ENCODE data around the gene MLEC. TPM values are rescaled to one million over a fixed set of nuclear protein-coding genes. Genes with fewer than 3 reads are reported as not detected.
"Not testable (repeated sequence)": the region's sequence is repeated elsewhere in the genome, so short reads cannot be mapped to it uniquely, and the experiment has no call there.

The MLEC gene
- total RNA-seq, 2 experiments from 2014 or later: 64.5 to 76.1 TPM

DNA sequence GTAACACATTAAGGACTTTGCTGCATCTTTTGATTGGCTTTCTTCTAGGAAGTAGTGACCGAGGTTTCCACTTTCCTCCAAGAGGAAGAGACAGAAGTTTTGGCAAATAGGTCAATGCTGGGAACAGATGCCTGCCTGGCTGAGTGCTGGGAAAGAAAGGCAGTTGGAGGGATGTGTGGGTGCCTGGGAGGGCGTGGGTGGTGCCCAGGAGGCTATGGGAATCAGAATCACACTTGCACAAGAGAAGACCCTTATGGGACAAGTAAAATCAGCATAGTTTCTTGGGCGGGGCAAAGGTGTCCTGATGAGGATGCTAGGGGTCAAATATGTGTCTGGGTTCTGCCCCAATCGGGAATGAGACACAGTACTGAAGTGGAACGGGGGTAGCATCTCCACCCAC, 37.8 kb downstream of the MLEC start:
- POLR2A ChIA-PET: no interaction called here
- peak overlapping the region; percentile 96 for H3K4me3 Mint-ChIP-seq
- no peaks in the 10 kb centered on the region for H3K9me3 Mint-ChIP-seq
- H3K27ac Mint-ChIP-seq: peak overlapping the region; percentile 17
- DNase-seq (no peak), ATAC-seq (ENCODE audit: low read depth) (no peak)
- peaks cover 23% of the 10 kb centered on the region for H3K36me3 Mint-ChIP-seq
- H3K27me3 Mint-ChIP-seq: no peaks in the 10 kb centered on the region
- H3K4me1 Mint-ChIP-seq: peaks cover 18% of the 10 kb centered on the region

DNA sequence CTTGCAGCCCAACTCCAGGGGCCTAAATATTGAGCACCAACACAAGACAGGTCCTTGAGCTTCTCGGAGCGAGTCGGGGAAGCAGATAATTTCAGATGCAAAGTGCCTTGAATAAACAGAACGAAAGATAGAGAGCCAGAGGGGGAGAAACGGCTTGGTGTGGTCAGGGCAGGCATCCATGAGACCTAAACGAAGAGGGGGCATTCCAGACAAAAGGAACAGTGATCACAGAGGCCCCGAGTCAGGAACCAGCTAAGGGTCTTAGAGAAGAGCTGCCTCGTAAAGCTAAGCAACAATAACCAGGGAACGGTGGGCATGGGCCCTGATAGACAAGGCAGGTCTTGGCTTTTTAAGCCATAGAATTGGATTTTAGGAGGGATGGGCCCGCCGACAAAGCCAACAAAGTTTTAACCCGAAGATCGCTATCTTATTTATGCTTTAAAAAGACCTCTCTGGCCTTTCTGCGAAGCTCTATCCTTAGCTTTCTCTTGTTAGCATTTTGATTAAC, 38.3 kb downstream of the MLEC start:
- no peaks in the 10 kb centered on the region for H3K27me3 Mint-ChIP-seq
- H3K4me3 Mint-ChIP-seq: peak overlapping the region; percentile 96
- H3K4me1 Mint-ChIP-seq: peaks cover 18% of the 10 kb centered on the region
- POLR2A ChIA-PET: interaction anchor here (1.0 kb wide), 1 partner anchor 10 kb away, joined by 3 read pairs; no protein-coding TSS in a partner anchor
- H3K36me3 Mint-ChIP-seq: peaks cover 24% of the 10 kb centered on the region
- ATAC-seq (ENCODE audit: low read depth) (no peak), DNase-seq (no peak)
- H3K27ac Mint-ChIP-seq: no peak overlapping the region
- no peaks in the 10 kb centered on the region for H3K9me3 Mint-ChIP-seq

DNA sequence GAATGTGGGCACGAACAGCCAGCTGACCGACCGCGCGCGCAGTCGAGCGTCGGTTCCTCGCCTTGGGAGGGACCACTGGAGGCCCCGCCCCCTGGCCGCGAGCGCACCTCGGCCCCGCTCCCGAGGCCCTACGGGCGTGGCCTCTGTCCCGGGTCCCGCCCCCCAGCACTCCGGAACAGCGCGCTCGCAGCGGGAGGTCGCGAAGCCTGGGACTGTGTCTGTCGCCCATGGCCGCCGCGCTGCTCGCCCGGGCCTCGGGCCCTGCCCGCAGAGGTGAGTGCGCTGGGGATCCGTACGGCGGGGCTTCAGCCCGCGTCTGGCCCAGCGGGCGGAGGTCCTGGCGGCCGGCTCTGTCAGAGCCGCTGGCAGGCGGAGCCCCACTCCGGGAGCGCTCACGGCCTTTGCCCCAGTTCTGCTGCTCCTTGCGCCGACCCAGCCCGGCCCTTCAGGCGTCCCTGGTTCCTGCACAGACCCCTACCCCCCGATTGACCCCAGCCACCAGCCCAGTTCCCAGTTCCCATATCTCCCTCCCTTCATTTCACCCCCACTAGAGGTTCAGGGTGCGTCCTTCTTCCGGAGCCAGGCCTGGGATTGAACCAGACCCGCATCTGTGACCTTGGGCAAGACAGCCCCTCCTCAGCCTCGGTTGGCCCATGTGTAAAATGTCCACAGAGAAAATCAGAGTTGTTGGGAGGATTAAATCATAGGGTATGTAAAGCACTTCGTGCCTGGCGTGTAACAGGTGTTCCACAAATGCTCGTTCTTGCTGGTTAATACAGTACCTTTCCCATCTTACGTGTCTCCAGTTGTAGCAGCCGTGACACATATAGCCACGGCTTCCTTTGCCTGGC, 38.9 kb downstream of the MLEC start, which contains the start of gene ACADS:
Gene ACADS (plus strand): TSS at position 168 of the 851 bp plus-strand sequence. CDS start 60 bp downstream, at position 228.
- H3K27ac Mint-ChIP-seq: peak within 1 kb of the TSS; percentile 83
- POLR2A ChIA-PET: interaction anchor here (1.0 kb wide), 1 partner anchor 11 kb away, joined by 3 read pairs; no protein-coding TSS in a partner anchor
- peaks cover 24% of the 10 kb centered on the region for H3K36me3 Mint-ChIP-seq
- H3K9me3 Mint-ChIP-seq: no peaks in the 10 kb centered on the region
- H3K4me3 Mint-ChIP-seq: peak within 1 kb of the TSS; percentile 96
- DNase-seq (peak; percentile 96), ATAC-seq (ENCODE audit: low read depth) (peak; percentile 100)
- no peaks in the 10 kb centered on the region for H3K27me3 Mint-ChIP-seq
- peaks cover 15% of the 10 kb centered on the region for H3K4me1 Mint-ChIP-seq

DNA sequence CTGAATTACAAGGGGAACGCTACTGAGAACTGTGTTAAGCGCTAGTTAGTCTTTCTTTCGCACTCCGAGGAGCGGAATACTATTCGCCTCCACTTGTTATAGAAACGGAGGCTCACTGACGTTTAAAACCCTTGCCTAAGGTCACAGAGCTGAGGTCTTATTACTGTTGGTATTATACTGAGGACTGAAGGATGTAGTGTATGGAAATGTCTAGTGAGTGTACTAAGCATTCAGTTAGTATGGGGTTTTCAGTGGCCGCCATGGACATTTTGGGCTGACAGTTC, 39.5 kb downstream of the MLEC start:
- Mint-ChIP-seq H3K27me3 (no peaks in the 10 kb centered on the region), H3K4me1 (peaks cover 14% of the 10 kb centered on the region), H3K36me3 (peaks cover 20% of the 10 kb centered on the region), H3K4me3 (peak overlapping the region; percentile 96), H3K27ac (peak overlapping the region; percentile 83), H3K9me3 (no peaks in the 10 kb centered on the region)
- POLR2A ChIA-PET: no interaction called here
- DNase-seq (no peak), ATAC-seq (ENCODE audit: low read depth) (no peak)

DNA sequence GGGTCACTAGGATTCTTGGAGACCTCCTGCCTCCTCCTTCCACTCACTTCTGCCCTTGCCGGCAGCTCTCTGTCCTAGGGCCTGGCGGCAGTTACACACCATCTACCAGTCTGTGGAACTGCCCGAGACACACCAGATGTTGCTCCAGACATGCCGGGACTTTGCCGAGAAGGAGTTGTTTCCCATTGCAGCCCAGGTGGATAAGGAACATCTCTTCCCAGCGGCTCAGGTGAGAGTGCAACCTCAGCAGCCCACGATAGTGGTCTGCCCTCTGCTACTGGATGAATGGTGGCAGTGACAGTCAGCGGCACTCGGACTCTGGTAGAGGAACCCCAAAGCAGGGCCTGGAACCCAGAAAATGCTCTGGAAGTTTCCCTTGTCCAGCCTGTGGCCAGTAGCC, 40.0 kb downstream of the MLEC start:
- no peaks in the 10 kb centered on the region for H3K9me3 Mint-ChIP-seq
- no peak overlapping the region for H3K27ac Mint-ChIP-seq
- POLR2A ChIA-PET: no interaction called here
- peaks cover 20% of the 10 kb centered on the region for H3K36me3 Mint-ChIP-seq
- no peaks in the 10 kb centered on the region for H3K27me3 Mint-ChIP-seq
- DNase-seq (no peak), ATAC-seq (ENCODE audit: low read depth) (no peak)
- peaks cover 14% of the 10 kb centered on the region for H3K4me1 Mint-ChIP-seq
- no peak overlapping the region for H3K4me3 Mint-ChIP-seq

DNA sequence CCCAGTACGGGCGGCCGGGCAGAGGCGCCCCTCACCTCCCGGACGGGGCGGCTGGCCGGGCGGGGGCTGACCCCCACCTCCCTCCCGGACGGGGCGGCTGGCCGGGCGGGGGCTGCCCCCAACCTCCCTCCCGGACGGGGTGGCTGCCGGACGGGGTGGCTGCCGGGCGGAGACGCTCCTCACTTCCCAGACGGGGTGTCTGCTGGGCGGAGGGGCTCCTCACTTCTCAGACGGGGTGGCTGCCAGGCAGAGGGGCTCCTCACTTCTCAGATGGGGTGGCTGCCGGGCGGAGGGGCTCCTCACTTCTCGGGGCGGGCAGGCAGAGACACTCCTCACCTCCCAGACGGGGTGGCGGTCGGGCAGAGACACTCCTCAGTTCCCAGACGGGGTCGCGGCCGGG, 45.2 kb downstream of the MLEC start:
- POLR2A ChIA-PET; H3K4me1 Mint-ChIP-seq; H3K27ac Mint-ChIP-seq; H3K9me3 Mint-ChIP-seq; H3K27me3 Mint-ChIP-seq; ATAC-seq (ENCODE audit: low read depth); DNase-seq; H3K4me3 Mint-ChIP-seq: not testable (repeated sequence)
- H3K36me3 Mint-ChIP-seq: peaks cover 19% of the 10 kb centered on the region

DNA sequence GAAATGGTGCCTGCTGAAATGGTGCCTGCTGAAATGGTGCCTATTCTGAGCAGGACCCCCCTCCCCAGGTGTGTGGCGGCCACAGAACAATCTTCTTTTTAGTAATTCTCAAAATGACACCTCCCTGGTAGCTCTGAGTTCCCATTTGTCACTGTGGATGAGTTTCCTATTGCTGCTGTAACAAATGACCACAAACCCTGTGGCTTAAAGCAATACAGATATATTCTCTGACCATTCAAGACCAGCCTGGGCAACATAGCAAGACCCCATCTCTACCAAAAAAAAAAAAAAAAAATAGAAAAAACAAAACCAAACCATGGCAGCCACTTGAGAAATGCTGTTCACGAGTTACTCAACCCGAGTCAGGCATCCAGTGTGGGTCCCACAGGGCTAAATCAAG, 46.6 kb downstream of the MLEC start:
- Mint-ChIP-seq H3K4me1 (no peaks in the 10 kb centered on the region), H3K9me3 (no peaks in the 10 kb centered on the region), H3K27me3 (no peaks in the 10 kb centered on the region), H3K27ac (no peak overlapping the region), H3K36me3 (peaks cover 17% of the 10 kb centered on the region), H3K4me3 (no peak overlapping the region)
- ATAC-seq (ENCODE audit: low read depth): no peak
- POLR2A ChIA-PET: no interaction called here
- no peak for DNase-seq

DNA sequence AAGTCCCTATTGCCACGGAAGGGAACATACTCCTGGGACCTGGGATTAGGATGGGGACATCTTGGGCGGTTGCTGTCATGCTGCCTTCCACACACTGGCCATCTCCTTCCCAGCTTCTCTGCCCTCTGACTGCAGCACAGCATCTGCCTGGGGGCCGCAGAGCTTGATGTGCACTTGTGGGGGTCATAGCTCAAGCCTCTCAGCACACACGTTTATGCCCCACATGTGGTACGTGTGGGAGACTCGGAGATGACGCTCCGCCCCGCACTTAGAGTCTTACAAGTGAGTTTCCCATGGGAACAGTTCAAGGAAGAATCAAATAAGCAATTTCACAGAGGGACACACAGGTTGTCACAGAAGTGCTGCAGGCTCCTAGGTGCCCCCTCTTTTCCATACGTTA, 47.3 kb downstream of the MLEC start:
- Mint-ChIP-seq H3K4me1 (no peaks in the 10 kb centered on the region), H3K4me3 (no peak overlapping the region), H3K27me3 (no peaks in the 10 kb centered on the region), H3K9me3 (no peaks in the 10 kb centered on the region), H3K36me3 (peaks cover 17% of the 10 kb centered on the region), H3K27ac (no peak overlapping the region)
- DNase-seq (no peak), ATAC-seq (ENCODE audit: low read depth) (no peak)
- POLR2A ChIA-PET: no interaction called here

DNA sequence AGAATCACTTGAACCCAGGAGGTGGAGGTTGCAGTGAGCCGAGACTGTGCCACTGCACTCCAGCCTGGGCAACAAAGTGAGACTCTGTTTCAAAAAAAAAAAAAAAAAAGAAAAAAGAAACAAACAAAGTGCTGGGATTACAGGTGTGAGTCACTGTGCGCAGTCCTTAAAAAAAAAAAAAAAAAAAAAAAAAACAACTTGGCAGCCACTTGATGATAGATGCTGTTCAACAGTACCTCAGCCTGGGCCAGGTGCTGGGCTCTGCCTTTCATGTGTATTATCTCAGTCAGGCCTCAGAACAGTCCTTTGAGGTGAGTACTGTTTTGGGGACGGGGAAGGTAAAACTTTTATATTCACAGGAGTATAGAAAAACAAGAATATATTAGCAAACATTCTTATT, 48.2 kb downstream of the MLEC start:
- no peak overlapping the region for H3K27ac Mint-ChIP-seq
- H3K27me3 Mint-ChIP-seq: no peaks in the 10 kb centered on the region
- no peak for ATAC-seq (ENCODE audit: low read depth)
- no peaks in the 10 kb centered on the region for H3K9me3 Mint-ChIP-seq
- no peak overlapping the region for H3K4me3 Mint-ChIP-seq
- no peak for DNase-seq
- H3K4me1 Mint-ChIP-seq: no peaks in the 10 kb centered on the region
- POLR2A ChIA-PET: no interaction called here
- H3K36me3 Mint-ChIP-seq: peaks cover 11% of the 10 kb centered on the region

DNA sequence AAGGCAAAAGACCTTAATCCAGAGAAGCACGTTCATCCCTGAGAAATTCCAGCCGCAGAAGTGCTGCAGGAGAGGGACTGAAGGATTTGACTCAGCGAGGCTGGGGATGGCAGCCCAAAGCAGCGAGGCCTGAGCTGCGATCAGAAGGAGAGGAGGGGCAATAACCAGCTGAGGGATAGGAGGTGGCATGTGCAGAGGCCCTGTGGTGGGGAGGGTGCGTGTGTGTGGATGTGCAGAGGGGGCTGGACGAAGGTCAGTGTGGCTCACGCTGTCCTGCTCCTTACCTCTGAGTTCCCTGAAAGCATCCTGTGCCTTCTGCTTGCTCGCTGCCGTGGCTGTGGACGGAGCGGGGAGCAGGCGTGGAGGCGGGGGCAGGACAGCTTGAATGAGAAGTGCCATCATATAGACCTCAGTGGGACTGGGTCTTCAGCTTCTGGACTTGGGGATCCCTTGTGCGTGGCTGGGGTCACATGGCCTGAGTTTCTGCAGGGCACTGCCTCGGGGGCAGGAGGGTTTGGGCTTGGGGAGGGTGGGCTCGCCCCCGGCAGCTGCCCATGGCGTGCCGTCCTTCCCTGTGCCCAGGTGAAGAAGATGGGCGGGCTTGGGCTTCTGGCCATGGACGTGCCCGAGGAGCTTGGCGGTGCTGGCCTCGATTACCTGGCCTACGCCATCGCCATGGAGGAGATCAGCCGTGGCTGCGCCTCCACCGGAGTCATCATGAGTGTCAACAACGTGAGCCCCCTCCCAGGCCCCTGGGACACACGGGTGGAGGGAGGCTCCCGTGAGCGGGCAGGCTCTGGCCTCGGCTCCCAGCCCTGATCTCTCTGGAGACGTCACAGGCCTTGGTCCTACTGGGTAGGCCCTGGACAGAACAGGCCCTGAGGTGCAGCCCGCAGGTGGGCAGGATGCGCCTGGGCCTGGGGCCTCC, 49.7 kb downstream of the MLEC start:
- Mint-ChIP-seq H3K4me3 (no peak overlapping the region), H3K27ac (no peak overlapping the region), H3K27me3 (no peaks in the 10 kb centered on the region), H3K4me1 (no peaks in the 10 kb centered on the region), H3K36me3 (peaks cover 6% of the 10 kb centered on the region), H3K9me3 (no peaks in the 10 kb centered on the region)
- no peak for DNase-seq
- ATAC-seq (ENCODE audit: low read depth): no peak
- POLR2A ChIA-PET: no interaction called here

DNA sequence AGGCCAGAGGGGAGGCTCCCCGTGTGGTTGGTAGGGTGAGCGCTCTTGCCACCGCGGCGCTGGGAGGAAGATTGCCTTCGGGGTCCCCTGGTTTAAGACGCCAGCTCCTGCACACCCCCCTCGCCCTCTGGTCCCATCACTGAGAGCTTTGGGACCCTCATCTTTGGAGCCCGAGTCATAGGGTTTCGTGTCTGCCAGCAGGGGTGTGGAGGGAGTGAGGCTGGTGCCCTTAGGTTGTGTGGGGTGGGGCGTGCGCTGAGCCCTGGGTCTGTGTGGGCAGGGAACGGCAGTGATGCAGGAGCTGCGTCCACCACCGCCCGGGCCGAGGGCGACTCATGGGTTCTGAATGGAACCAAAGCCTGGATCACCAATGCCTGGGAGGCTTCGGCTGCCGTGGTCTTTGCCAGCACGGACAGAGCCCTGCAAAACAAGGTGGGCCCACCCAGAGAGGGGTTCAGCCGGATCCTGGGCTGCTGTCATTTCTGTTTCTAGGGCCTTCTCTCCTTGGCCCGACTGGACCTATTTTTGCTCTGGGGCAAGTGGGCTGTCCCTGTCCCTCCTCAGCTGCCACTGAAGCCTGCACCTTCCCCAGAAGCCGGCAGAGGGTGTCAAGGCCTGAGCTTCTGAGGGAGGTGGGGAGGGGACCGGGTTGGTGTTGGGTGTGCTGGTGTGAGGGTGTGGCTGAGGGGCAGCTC, 50.8 kb downstream of the MLEC start:
- Mint-ChIP-seq H3K4me1 (no peaks in the 10 kb centered on the region), H3K36me3 (peaks cover 6% of the 10 kb centered on the region), H3K27me3 (no peaks in the 10 kb centered on the region), H3K4me3 (no peak overlapping the region), H3K9me3 (no peaks in the 10 kb centered on the region), H3K27ac (no peak overlapping the region)
- POLR2A ChIA-PET: no interaction called here
- no peak for ATAC-seq (ENCODE audit: low read depth)
- no peak for DNase-seq

DNA sequence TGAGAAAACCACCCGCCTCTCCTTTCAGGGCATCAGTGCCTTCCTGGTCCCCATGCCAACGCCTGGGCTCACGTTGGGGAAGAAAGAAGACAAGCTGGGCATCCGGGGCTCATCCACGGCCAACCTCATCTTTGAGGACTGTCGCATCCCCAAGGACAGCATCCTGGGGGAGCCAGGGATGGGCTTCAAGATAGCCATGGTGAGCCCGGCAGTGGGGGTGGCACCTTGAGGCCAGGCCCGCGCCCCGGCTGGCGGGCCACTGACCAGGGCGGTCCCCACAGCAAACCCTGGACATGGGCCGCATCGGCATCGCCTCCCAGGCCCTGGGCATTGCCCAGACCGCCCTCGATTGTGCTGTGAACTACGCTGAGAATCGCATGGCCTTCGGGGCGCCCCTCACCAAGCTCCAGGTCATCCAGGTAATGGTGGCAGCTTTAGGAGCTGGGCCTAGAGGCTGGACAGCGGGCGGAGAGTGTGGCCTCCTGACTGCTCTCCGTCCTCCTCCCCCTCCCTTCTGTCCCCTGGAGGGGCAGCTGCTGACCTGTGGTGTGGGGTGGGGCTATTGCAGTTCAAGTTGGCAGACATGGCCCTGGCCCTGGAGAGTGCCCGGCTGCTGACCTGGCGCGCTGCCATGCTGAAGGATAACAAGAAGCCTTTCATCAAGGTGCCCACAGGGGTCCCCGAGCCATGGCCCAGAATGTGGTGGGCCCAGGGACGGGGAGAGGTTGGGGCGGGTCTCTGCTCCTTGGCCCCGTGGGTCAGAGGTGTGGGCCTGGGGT, 51.5 kb downstream of the MLEC start:
- Mint-ChIP-seq H3K36me3 (peaks cover 6% of the 10 kb centered on the region), H3K27ac (no peak overlapping the region), H3K9me3 (no peaks in the 10 kb centered on the region), H3K27me3 (no peaks in the 10 kb centered on the region), H3K4me1 (no peaks in the 10 kb centered on the region), H3K4me3 (no peak overlapping the region)
- POLR2A ChIA-PET: no interaction called here
- ATAC-seq (ENCODE audit: low read depth) (no peak), DNase-seq (no peak)

All from activated naive CD8-positive, alpha-beta T cell treated with anti-CD3 and anti-CD28 coated beads, Interleukin-2, amount 10 ng/mL, durations not matched to agents 7 days and 5 days (primary cell).